GM20000 (cell line): ENCODE measurements around the gene KHNYN.

Experiments
- DNase-seq: peaks from one replicate; pipeline ENCODE4 v3.0.0; 2012; ENCODE audit warnings: low spot score
- TF ChIP-seq, protein P1 (sequence below): IDR thresholded peaks from 2 replicates; pipeline ENCODE4 v1.5.1; 2012; ENCODE audit warnings: mild to moderate bottlenecking, control low read depth; ENCODE audit errors: extremely low read depth, missing control alignments

The KHNYN gene

DNA sequence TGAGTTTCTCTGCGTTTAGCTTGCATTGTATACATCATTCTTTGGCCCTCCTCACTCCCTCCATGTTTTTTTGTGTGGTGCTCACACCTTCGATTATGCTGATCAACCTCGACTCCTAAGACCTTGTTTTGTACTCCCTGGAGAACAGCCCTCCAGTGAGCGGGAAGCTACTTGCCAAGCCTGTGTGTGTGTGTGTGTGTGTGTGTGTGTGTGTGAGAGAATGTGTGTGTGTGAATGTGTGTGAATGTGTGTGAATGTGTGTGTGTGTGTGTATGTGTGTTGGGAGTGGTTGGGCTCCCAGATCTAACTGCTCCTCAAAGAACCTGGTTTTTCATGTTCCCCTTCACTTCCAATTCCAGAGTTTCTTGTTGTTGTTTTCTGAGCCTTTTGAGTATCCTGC is 24.9 kb upstream of the KHNYN start:
- TF ChIP-seq, protein P1, sequence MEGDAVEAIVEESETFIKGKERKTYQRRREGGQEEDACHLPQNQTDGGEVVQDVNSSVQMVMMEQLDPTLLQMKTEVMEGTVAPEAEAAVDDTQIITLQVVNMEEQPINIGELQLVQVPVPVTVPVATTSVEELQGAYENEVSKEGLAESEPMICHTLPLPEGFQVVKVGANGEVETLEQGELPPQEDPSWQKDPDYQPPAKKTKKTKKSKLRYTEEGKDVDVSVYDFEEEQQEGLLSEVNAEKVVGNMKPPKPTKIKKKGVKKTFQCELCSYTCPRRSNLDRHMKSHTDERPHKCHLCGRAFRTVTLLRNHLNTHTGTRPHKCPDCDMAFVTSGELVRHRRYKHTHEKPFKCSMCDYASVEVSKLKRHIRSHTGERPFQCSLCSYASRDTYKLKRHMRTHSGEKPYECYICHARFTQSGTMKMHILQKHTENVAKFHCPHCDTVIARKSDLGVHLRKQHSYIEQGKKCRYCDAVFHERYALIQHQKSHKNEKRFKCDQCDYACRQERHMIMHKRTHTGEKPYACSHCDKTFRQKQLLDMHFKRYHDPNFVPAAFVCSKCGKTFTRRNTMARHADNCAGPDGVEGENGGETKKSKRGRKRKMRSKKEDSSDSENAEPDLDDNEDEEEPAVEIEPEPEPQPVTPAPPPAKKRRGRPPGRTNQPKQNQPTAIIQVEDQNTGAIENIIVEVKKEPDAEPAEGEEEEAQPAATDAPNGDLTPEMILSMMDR: no peak
- DNase-seq: no peak

DNA sequence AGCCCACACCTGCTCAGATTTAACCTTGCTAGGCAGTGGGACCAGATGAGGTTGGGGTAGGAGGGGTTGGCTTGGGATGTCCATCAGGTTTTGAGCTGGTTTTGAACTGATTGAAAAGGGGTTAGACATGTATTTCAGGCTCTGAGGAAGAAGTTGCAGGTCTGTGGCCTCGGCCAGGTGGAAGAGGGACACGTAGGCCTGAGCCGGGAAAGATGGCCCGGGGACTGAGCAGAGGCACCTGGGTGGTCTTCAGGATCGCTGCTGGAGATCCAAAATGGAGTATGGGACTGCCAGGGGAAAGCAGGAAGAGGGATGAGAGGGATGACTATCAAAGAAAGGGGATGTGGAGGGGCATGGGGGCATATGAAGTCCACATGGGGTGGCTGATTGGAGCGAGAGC is 23.3 kb upstream of the KHNYN start:
- TF ChIP-seq, protein P1: no peak
- no peak for DNase-seq

DNA sequence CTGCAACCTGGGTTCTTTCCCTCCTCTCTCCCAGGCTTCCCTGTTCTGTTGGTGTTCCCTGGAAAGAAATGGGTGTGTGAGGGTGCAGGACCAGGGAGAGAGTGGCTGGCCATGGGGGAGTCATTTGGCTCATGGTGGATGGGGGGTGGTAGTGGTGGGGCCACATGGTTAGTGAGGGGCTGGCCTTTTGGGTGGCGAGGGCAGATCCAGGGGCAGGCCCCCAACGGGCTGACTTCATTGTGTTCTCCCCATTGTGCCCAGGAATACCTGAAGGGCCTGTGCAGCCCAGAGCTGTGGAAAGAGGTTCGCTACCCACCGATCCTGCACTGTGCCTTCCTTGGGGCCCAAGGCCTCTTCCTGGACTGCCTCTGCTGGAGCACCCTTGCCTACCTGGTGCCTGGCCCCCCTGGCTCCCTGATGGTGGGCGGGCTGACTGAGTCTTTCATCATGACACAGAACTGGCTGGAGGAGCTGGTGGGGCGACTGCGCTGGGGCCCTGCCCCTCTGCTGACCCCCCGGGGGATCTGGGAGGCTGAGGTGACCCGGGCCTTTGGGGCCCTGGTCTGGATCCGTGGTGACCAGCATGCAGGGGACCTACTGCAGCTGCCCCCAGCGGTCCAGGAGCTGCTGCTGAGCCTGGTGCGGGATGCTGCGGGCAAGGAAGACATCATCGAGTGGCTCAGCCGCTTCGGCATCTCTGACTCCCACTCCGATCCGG is 22.0 kb upstream of the KHNYN start:
- TF ChIP-seq, protein P1: no peak

DNA sequence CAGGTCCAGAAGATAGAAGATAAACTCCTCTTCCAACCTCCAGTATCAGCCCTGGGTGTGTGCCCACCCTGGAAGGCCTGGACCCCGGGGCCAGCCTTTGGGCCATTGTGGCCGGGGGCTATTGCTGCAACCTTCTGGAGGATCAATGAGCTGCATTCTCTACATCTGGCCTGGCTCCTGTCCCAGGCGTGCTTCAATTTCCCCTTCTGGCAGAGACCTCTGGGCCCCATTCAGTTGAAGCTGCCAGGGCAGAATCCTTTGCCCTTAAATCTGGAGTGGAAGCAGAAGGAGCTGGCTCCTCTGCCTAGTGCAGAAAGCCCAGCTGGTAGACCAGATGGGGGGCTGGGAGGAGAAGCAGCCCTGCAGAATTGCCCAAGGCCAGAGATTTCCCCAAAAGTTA is 21.0 kb upstream of the KHNYN start:
- no peak for DNase-seq
- TF ChIP-seq, protein P1: no peak

More for the DNA sequence above, 22.0 kb upstream of the KHNYN start:
- no peak for DNase-seq

DNA sequence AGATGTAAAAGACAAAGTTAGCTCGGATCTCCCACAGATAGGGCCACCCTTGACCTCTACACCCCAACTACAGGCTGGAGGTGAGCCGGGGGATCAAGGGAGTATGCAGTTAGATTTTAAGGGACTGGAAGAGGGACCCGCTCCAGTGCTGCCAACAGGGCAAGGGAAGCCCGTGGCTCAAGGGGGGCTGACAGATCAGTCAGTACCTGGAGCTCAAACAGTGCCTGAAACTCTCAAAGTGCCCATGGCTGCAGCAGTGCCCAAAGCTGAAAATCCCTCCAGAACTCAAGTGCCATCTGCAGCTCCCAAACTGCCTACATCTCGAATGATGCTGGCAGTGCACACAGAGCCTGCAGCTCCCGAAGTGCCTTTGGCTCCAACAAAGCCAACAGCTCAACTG is 20.6 kb upstream of the KHNYN start:
- TF ChIP-seq, protein P1: no peak
- no peak for DNase-seq

DNA sequence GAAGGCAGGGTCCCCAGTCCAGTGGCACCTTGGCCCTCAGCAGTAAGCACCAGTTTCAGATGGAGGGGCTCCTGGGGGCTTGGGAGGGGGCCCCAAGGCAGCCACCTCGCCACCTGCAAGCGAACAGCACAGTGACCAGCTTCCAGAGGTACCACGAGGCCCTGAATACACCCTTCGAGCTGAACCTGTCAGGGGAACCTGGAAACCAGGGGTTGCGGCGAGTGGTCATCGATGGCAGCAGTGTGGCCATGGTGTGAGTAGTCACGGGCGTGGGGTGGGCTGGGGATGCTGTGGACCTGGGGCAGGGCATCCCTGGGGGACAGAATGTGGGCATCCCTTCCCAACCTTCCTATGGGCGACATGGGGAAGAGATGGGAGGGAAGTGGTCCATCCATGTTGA is 19.8 kb upstream of the KHNYN start:
- TF ChIP-seq, protein P1: no peak
- DNase-seq: no peak

DNA sequence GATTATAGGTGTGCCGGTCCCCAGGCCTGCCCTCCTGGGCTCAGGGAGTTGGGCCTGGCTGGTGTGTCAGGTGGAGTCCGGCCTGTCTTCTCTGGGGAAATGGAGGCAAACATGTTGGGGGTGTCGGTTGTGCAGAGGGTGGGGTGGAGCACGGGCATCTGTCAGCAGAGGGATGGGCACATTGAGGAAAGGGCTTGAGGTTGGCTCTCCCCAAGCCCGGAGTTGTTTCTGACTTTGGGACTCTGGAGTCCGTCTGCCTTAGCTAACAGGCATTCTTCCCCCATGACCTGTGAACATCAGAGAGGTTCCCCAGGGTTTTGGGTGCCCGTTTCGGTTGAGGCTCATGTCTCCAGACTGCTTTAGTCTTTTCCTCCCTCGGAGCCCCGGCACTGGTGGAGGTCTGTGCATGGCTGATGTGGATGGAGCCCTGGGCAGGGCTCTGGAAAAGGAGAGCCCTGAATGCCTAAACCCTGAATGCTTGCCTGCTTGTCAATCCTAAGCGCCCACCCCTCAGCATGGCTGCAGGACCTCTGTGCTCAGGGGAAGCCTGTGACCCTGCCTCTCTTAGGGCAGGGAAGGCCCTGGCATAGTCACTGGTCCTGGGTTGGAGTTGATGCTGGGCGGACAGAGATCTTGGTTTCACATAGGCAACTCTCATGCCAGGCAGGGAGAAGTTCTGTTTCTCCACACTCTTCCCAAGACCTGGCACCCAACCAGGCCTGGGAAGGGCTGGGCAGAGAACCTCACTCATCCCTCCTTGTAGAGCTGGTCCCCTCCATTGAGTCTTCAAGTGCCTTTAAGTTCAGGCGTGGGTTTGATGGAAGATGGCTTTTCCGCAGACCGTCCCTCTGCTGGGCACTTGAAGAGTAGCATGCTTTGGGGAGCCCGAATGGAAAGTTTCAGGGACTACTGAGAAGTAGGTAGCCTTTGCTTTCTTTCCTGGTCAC is 18.0 kb upstream of the KHNYN start:
- DNase-seq: peak; percentile 73
- TF ChIP-seq, protein P1: peak; percentile 56
